ENCODE measurements around the gene CYFIP2.
"Not testable (repeated sequence)": the region's sequence is repeated elsewhere in the genome, so short reads cannot be mapped to it uniquely, and the experiment has no call there.

Gene CYFIP2

DNA sequence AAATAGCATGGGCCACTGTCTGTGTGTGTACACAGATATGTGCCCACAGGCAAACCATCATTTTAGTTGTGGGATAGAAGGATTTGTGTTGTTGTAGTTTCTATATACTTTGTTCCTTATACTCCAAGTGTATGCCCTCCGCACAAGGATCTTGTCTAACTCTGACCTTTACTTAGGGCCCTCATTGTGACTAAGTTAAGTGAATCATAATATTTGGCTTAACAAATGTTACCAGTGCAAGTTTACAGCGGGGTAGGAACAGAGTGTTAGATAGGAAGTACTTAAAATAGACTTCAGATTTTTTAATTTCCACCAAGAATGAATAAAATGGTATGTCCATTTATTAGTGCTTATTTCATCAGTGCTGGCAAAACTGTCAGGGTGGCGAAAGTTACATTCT lies 29.5 kb upstream of the CYFIP2 start:
- no peaks in the 10 kb centered on the region for H3K9me3 ChIP-seq (ENCODE audit: control insufficient read depth, low read depth, low read length)
- H3K4me3 ChIP-seq (ENCODE audit: low read length): no peak overlapping the region
- H3K27ac ChIP-seq (ENCODE audit: low read length): no peak overlapping the region
- no peak overlapping the region for H3K9ac ChIP-seq (ENCODE audit: low read length)
- H3K4me1 ChIP-seq (ENCODE audit: control insufficient read depth, low read depth, low read length): no peaks in the 10 kb centered on the region
- no peaks in the 10 kb centered on the region for H3K36me3 ChIP-seq (ENCODE audit: control insufficient read depth, low read depth, low read length)
- no peaks in the 10 kb centered on the region for H3K27me3 ChIP-seq (ENCODE audit: control insufficient read depth, insufficient read depth, low read length)

DNA sequence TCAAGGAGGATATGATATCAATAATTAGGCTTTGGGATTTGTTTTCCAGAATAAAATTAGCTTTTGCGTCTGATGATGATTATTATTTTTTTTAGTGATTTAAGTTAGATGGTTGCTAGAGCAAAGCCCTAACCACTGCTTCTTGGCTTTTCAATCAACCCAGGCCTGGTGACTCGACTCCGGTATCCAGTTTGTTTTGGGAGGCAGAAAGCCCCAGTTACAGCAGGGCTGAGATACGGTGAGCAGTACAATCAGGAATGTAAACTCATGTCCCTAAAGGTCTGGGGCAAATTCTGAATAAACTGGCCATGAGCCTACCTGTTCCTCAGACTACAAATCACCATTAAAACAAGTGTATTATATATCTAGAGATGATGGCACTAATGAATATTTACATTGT lies 24.4 kb upstream of the CYFIP2 start:
- Histone ChIP-seq H3K27ac (ENCODE audit: low read length) (no peak overlapping the region), H3K9me3 (ENCODE audit: control insufficient read depth, low read depth, low read length) (no peaks in the 10 kb centered on the region), H3K9ac (ENCODE audit: low read length) (no peak overlapping the region), H3K27me3 (ENCODE audit: control insufficient read depth, insufficient read depth, low read length) (no peaks in the 10 kb centered on the region), H3K4me3 (ENCODE audit: low read length) (no peak overlapping the region), H3K36me3 (ENCODE audit: control insufficient read depth, low read depth, low read length) (no peaks in the 10 kb centered on the region), H3K4me1 (ENCODE audit: control insufficient read depth, low read depth, low read length) (peaks cover 10% of the 10 kb centered on the region)

DNA sequence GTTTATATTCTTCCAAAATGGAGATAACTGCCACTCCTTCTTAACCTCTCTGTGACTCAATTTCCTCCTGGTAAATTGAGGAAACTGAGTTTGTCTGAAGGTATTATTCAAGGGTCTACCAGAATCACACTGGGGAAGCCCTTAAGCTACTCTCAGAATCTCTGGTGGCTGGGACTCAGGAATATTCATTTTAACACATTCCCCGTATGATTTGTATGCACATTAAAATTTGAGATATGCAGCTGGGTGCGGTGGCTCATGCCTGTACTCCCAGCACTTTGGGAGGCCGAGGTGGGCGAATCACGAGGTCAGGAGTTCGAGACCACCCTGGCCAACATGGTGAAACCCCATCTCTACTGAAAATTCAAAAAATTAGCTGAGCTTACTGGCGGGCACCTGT lies 21.2 kb upstream of the CYFIP2 start:
- H3K9ac ChIP-seq (ENCODE audit: low read length); H3K36me3 ChIP-seq (ENCODE audit: control insufficient read depth, low read depth, low read length); H3K27ac ChIP-seq (ENCODE audit: low read length); H3K4me3 ChIP-seq (ENCODE audit: low read length); H3K27me3 ChIP-seq (ENCODE audit: control insufficient read depth, insufficient read depth, low read length); H3K9me3 ChIP-seq (ENCODE audit: control insufficient read depth, low read depth, low read length): not testable (repeated sequence)
- peaks cover 10% of the 10 kb centered on the region for H3K4me1 ChIP-seq (ENCODE audit: control insufficient read depth, low read depth, low read length)

DNA sequence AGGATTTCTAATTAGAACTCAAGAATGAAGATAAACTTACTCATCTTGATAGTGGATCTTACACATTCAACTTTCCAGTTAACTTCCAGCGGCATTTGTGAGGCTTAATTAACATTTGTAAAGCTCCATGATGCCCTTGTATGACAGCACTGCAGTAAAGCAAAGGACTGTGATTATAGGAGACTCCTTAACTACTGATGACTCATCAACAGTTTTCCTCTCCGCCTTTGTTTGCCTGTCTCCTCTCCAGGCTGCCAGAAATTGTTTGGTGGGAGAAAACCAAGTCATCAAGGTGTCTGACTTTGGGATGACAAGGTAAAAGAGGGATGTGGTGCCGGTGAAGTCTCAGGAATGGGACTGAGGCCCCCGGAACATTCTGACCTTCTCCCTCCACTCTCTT lies 20.4 kb upstream of the CYFIP2 start:
- H3K36me3 ChIP-seq (ENCODE audit: control insufficient read depth, low read depth, low read length): no peaks in the 10 kb centered on the region
- H3K27ac ChIP-seq (ENCODE audit: low read length): peak overlapping the region; percentile 3
- no peak overlapping the region for H3K4me3 ChIP-seq (ENCODE audit: low read length)
- peak overlapping the region; percentile 12 for H3K9ac ChIP-seq (ENCODE audit: low read length)
- H3K4me1 ChIP-seq (ENCODE audit: control insufficient read depth, low read depth, low read length): peaks cover 10% of the 10 kb centered on the region
- H3K27me3 ChIP-seq (ENCODE audit: control insufficient read depth, insufficient read depth, low read length): no peaks in the 10 kb centered on the region
- no peaks in the 10 kb centered on the region for H3K9me3 ChIP-seq (ENCODE audit: control insufficient read depth, low read depth, low read length)

DNA sequence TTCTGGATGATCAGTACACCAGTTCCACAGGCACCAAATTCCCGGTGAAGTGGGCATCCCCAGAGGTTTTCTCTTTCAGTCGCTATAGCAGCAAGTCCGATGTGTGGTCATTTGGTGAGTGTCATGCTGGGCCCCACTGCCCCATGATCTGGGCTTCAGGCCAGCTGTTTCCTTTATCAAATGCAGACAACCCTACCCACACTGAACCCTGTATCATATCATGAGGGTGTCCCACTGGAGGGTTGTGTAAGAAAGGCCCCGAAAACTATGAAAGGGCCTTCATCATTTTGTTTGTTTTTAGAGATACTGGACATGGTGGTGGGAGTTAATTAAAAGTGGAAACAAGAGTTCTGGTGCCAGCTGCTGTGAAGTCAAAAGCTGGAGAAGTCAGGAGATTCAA lies 20.0 kb upstream of the CYFIP2 start:
- Histone ChIP-seq H3K4me1 (ENCODE audit: control insufficient read depth, low read depth, low read length) (peaks cover 10% of the 10 kb centered on the region), H3K9me3 (ENCODE audit: control insufficient read depth, low read depth, low read length) (no peaks in the 10 kb centered on the region), H3K36me3 (ENCODE audit: control insufficient read depth, low read depth, low read length) (no peaks in the 10 kb centered on the region), H3K27ac (ENCODE audit: low read length) (peak overlapping the region; percentile 3), H3K4me3 (ENCODE audit: low read length) (no peak overlapping the region), H3K9ac (ENCODE audit: low read length) (peak overlapping the region; percentile 12), H3K27me3 (ENCODE audit: control insufficient read depth, insufficient read depth, low read length) (no peaks in the 10 kb centered on the region)

DNA sequence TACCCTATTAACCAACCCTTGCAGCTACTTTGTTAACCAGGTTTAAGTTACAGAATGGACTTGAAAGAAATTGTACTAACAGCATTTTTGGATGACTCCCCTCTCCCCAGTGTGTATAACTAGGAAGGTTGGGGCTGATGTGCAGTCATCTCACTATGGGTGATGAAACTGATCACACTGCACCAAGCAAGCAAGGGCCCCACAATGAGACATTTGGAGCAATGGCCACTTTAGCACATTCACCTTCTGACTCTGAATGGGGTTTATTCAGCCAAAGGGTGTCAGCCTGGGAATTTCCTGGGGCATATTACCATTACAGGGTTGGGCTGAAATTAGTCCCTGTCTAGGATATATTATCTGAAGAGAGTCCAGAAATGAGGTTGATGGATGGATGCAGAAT lies 18.7 kb upstream of the CYFIP2 start:
- Histone ChIP-seq H3K4me1 (ENCODE audit: control insufficient read depth, low read depth, low read length) (peaks cover 10% of the 10 kb centered on the region), H3K36me3 (ENCODE audit: control insufficient read depth, low read depth, low read length) (no peaks in the 10 kb centered on the region), H3K9ac (ENCODE audit: low read length) (no peak overlapping the region), H3K9me3 (ENCODE audit: control insufficient read depth, low read depth, low read length) (no peaks in the 10 kb centered on the region), H3K27ac (ENCODE audit: low read length) (no peak overlapping the region), H3K27me3 (ENCODE audit: control insufficient read depth, insufficient read depth, low read length) (no peaks in the 10 kb centered on the region), H3K4me3 (ENCODE audit: low read length) (no peak overlapping the region)

DNA sequence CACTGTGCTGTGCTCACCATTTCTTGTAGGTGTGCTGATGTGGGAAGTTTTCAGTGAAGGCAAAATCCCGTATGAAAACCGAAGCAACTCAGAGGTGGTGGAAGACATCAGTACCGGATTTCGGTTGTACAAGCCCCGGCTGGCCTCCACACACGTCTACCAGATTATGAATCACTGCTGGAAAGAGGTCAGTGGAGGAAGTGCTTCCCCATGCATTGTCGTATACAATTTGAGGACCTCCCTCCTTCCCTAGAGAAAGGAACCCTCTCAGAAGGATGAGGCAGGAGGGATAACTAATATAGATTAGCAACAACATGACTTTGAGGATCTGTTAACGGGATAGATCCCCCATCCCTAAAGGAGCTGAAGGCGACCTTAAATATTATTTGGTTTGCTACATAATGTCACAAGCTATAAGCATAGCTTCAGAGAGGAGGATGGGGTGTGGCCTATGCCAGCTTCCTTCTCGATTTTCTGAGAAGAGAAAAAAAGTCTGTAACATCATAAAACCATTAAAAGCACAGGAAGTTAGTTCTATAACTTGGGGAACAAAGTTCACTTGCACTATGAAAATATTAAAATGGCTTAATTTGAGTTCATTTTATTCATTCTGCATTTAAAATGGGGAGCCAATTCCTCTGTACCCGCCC lies 17.0 kb upstream of the CYFIP2 start:
- Histone ChIP-seq H3K9me3 (ENCODE audit: control insufficient read depth, low read depth, low read length) (no peaks in the 10 kb centered on the region), H3K36me3 (ENCODE audit: control insufficient read depth, low read depth, low read length) (no peaks in the 10 kb centered on the region), H3K4me3 (ENCODE audit: low read length) (no peak overlapping the region), H3K4me1 (ENCODE audit: control insufficient read depth, low read depth, low read length) (peaks cover 10% of the 10 kb centered on the region), H3K27ac (ENCODE audit: low read length) (no peak overlapping the region), H3K9ac (ENCODE audit: low read length) (no peak overlapping the region), H3K27me3 (ENCODE audit: control insufficient read depth, insufficient read depth, low read length) (no peaks in the 10 kb centered on the region)

DNA sequence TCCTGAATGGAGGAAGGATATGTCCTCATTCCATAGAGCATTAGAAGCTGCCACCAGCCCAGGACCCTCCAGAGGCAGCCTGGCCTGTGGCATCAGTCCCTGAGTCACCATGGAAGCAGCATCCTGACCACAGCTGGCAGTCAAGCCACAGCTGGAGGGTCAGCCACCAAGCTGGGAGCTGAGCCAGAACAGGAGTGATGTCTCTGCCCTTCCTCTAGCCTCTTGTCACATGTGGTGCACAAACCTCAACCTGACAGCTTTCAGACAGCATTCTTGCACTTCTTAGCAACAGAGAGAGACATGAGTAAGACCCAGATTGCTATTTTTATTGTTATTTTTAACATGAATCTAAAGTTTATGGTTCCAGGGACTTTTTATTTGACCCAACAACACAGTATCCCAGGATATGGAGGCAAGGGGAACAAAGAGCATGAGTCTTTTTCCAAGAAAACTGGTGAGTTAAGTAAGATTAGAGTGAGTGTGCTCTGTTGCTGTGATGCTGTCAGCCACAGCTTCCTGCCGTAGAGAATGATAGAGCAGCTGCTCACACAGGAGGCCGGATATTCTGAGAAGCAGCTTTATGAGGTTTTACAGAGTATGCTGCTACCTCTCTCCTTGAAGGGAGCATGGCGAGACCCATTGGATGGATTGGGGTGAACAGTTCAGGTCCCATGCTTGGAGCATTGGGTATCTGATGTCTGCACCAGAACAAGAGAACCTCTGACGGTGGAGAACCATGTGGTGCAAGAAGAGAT lies 13.0 kb upstream of the CYFIP2 start:
- Histone ChIP-seq H3K36me3 (ENCODE audit: control insufficient read depth, low read depth, low read length) (no peaks in the 10 kb centered on the region), H3K9me3 (ENCODE audit: control insufficient read depth, low read depth, low read length) (no peaks in the 10 kb centered on the region), H3K9ac (ENCODE audit: low read length) (no peak overlapping the region), H3K4me3 (ENCODE audit: low read length) (no peak overlapping the region), H3K27ac (ENCODE audit: low read length) (no peak overlapping the region), H3K4me1 (ENCODE audit: control insufficient read depth, low read depth, low read length) (no peaks in the 10 kb centered on the region), H3K27me3 (ENCODE audit: control insufficient read depth, insufficient read depth, low read length) (no peaks in the 10 kb centered on the region)

DNA sequence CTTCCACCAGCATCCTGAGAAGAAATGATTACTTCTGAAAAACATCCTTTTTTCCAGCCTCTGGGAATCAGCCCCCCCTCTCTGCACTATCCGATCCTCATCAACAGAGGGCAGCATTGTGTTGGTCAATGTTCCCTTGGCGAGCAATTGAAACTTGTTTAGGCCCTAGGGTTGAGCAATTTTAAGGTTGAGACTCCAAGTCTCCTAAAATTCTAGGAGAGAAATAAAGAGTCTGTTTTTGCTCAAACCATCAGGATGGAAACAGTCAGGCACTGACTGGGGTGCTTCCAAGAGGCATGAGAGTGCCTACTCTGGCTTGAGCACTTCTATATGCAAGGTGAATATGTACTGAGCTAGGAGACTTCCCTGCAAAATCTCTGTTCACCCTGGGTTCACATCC lies 12.4 kb upstream of the CYFIP2 start:
- Histone ChIP-seq H3K27me3 (ENCODE audit: control insufficient read depth, insufficient read depth, low read length) (no peaks in the 10 kb centered on the region), H3K9me3 (ENCODE audit: control insufficient read depth, low read depth, low read length) (no peaks in the 10 kb centered on the region), H3K4me1 (ENCODE audit: control insufficient read depth, low read depth, low read length) (no peaks in the 10 kb centered on the region), H3K27ac (ENCODE audit: low read length) (no peak overlapping the region), H3K36me3 (ENCODE audit: control insufficient read depth, low read depth, low read length) (no peaks in the 10 kb centered on the region), H3K4me3 (ENCODE audit: low read length) (no peak overlapping the region), H3K9ac (ENCODE audit: low read length) (no peak overlapping the region)

DNA sequence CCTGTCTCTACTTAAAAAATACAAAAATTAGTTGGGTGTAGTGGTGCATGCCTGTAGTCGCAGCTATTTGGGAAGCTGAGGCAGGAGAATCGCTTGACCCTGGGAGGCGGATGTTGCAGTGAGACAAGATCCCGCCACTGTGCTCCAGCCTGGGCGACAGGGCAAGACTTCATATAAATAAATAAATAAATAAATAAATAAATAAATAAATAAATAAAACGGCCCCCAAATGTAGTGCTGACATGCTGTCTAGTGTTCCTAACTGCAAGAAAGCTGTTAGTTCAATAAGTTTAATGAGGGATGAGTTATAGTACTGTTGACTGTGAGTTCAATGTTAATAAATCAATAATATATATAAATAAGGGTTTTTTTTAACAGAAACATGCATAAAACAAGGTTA lies 7.5 kb upstream of the CYFIP2 start:
- Histone ChIP-seq H3K4me1 (ENCODE audit: control insufficient read depth, low read depth, low read length) (no peaks in the 10 kb centered on the region), H3K9ac (ENCODE audit: low read length) (no peak overlapping the region), H3K27ac (ENCODE audit: low read length) (no peak overlapping the region), H3K36me3 (ENCODE audit: control insufficient read depth, low read depth, low read length) (no peaks in the 10 kb centered on the region), H3K9me3 (ENCODE audit: control insufficient read depth, low read depth, low read length) (no peaks in the 10 kb centered on the region), H3K27me3 (ENCODE audit: control insufficient read depth, insufficient read depth, low read length) (no peaks in the 10 kb centered on the region), H3K4me3 (ENCODE audit: low read length) (no peak overlapping the region)

DNA sequence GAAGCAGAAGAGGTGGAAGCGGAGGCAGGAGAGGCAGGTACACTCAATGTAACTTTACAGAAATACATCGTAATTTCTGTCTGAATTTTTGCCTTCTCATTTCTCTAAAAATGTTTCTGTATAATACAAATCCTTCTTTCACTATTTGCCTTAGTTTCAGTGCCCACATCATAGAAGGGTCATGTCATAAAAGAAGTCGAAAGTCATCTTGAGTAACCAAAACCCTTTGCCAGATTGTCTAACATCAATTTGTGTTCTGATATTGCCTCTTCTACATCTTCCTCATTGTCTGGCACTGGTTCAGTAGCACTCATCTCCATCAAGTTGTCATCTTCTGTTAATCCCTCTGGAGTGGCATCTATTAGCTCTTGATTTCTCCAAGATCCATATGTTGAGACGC lies 6.2 kb upstream of the CYFIP2 start:
- Histone ChIP-seq H3K9ac (ENCODE audit: low read length) (no peak overlapping the region), H3K27me3 (ENCODE audit: control insufficient read depth, insufficient read depth, low read length) (no peaks in the 10 kb centered on the region), H3K4me3 (ENCODE audit: low read length) (no peak overlapping the region), H3K36me3 (ENCODE audit: control insufficient read depth, low read depth, low read length) (no peaks in the 10 kb centered on the region), H3K27ac (ENCODE audit: low read length) (no peak overlapping the region), H3K9me3 (ENCODE audit: control insufficient read depth, low read depth, low read length) (no peaks in the 10 kb centered on the region), H3K4me1 (ENCODE audit: control insufficient read depth, low read depth, low read length) (no peaks in the 10 kb centered on the region)

DNA sequence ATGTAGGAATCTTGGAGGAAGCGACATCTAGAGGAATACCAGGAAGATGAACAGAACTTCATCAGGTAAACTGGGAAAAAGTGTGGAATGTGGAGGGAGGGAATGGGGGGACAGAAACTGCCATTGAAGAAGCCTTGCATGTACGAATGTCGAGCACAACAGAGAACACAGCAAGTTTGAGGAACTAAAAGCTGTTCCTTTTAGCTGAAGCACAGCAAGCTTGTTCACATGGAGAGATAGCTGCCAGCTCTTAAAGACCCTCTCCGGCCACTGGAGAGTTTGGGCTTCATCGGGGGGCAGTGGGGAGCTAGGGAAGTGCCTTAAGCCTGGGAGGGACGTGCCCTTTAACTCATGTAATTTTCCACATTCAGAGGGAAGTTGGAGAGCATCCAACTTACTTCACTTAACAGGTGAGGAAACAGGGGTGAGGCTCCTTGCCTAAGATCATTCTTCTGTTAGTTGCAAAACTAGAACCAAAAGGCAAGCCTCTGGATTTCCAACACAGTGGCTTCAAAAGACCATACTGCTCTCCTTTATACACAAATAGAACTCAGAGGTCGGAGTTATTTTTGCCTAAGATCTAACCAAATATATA lies 2.3 kb upstream of the CYFIP2 start:
- no peak overlapping the region for H3K4me3 ChIP-seq (ENCODE audit: low read length)
- no peak overlapping the region for H3K9ac ChIP-seq (ENCODE audit: low read length)
- H3K36me3 ChIP-seq (ENCODE audit: control insufficient read depth, low read depth, low read length): no peaks in the 10 kb centered on the region
- H3K27me3 ChIP-seq (ENCODE audit: control insufficient read depth, insufficient read depth, low read length): no peaks in the 10 kb centered on the region
- peaks cover 14% of the 10 kb centered on the region for H3K4me1 ChIP-seq (ENCODE audit: control insufficient read depth, low read depth, low read length)
- no peak overlapping the region for H3K27ac ChIP-seq (ENCODE audit: low read length)
- no peaks in the 10 kb centered on the region for H3K9me3 ChIP-seq (ENCODE audit: control insufficient read depth, low read depth, low read length)

All from iPS-18a (cell line).